OCI-LY3 (cell line): ENCODE results near the gene SURF6.

Experiments used
- H2AFZ ChIP-seq: fragments of 200-600, 300-600 bp; shearing (Covaris generic); 2 replicates; pipeline ENCODE4 v1.6.0; 2014; ENCODE audit warnings: antibody characterized with exemption, low read depth, low read length
- H3K27ac ChIP-seq: fragments of 200-600, 300-600 bp; sonication (generic); 2 replicates; pipeline ENCODE4 v1.5.1; 2014; ENCODE audit warnings: mild to moderate bottlenecking, low read length, moderate library complexity, mixed read lengths
- H3K27me3 ChIP-seq: fragments of 200-600, 300-600 bp; sonication (generic); 2 replicates; pipeline ENCODE4 v1.6.1; 2014; ENCODE audit warnings: low read depth, low read length, mixed read lengths
- H3K36me3 ChIP-seq: fragments of 200-600, 300-600 bp; sonication (generic); replicated peaks from 2 replicates; pipeline ENCODE3; 2014; ENCODE audit warnings: low read depth, low read length, mixed read lengths
- H3K4me1 ChIP-seq: fragments of 300-600, 200-600 bp; sonication (generic); 2 replicates; pipeline ENCODE4 v1.6.1; 2014; ENCODE audit warnings: low read length, mixed read lengths
- H3K4me2 ChIP-seq: fragments of 200-600, 300-600 bp; sonication (generic); 2 replicates; pipeline ENCODE4 v1.6.1; 2014; ENCODE audit warnings: low read length, mixed read lengths
- H3K4me3 ChIP-seq: fragments of 300-600, 200-600 bp; sonication (generic); 2 replicates; pipeline ENCODE4 v1.5.1; 2014; ENCODE audit warnings: antibody characterized with exemption, mild to moderate bottlenecking, low read length, moderate library complexity
- H3K79me2 ChIP-seq: fragments of 300-600, 200-600 bp; shearing (Covaris generic); 2 replicates; pipeline ENCODE4 v1.6.1; 2014; ENCODE audit warnings: mild to moderate bottlenecking, low read length, mixed read lengths
- H3K9ac ChIP-seq: fragments of 300-600, 200-600 bp; shearing (Covaris generic); 2 replicates; pipeline ENCODE4 v1.6.0; 2014; ENCODE audit warnings: mild to moderate bottlenecking, low read length, moderate library complexity
- H3K9me3 ChIP-seq: fragments of 200-600, 300-600 bp; shearing (Covaris generic); 2 replicates; pipeline ENCODE4 v1.6.1; 2014; ENCODE audit warnings: low read length, mixed read lengths; ENCODE audit not compliant: insufficient read depth
- H4K20me1 ChIP-seq: fragments of 200-600, 300-600 bp; sonication (generic); 2 replicates; pipeline ENCODE4 v1.6.1; 2016; ENCODE audit warnings: low read length, mixed read lengths; ENCODE audit not compliant: insufficient read depth
- CTCF ChIP-seq: fragments of 200-600, 300-600 bp; sonication (generic); IDR thresholded peaks from 2 replicates; pipeline ENCODE4 v1.5.1; 2014; ENCODE audit warnings: antibody characterized with exemption, low read length, low read depth
- EZH2phosphoT487 ChIP-seq: fragments of 200-600 bp; shearing (Covaris generic); IDR thresholded peaks from 2 replicates; pipeline ENCODE4 v1.6.1; 2018; ENCODE audit warnings: antibody characterized with exemption, mixed run types, low read depth

Gene SURF6

GRCh38 chr9:133360400-133361393 is 24.7 kb upstream of the SURF6 start:
- no peak overlapping the region for H3K4me2 ChIP-seq
- H2AFZ ChIP-seq: no peak overlapping the region
- no peak overlapping the region for H3K4me3 ChIP-seq
- H3K4me1 ChIP-seq: peaks cover 6% of the 10 kb centered on the region
- TF ChIP-seq EZH2phosphoT487 (no peak), CTCF (no peak)
- no peak overlapping the region for H3K9ac ChIP-seq
- H3K27ac ChIP-seq: no peak overlapping the region
- 0 out of 2 replicates have a peak, but pooled peaks cover 1% of the 10 kb centered on the region for H4K20me1 ChIP-seq
- no peaks in the 10 kb centered on the region for H3K9me3 ChIP-seq
- no peaks in the 10 kb centered on the region for H3K27me3 ChIP-seq
- peaks cover 20% of the 10 kb centered on the region for H3K79me2 ChIP-seq
- H3K36me3 ChIP-seq: peaks cover 51% of the 10 kb centered on the region

- H3K27me3 ChIP-seq: no peaks in the 10 kb centered on the region
- H4K20me1 ChIP-seq: no peaks in the 10 kb centered on the region
- TF ChIP-seq EZH2phosphoT487 (no peak), CTCF (0 out of 2 replicates have a peak, but pooled peaks have one; percentile 8)
- H3K4me2 ChIP-seq: no peak overlapping the region
- H3K9ac ChIP-seq: no peak overlapping the region
- no peak overlapping the region for H3K27ac ChIP-seq
- peaks cover 29% of the 10 kb centered on the region for H3K79me2 ChIP-seq
- H3K36me3 ChIP-seq: peaks cover 40% of the 10 kb centered on the region
- H3K4me1 ChIP-seq: peaks cover 16% of the 10 kb centered on the region
- H2AFZ ChIP-seq: no peak overlapping the region
- H3K9me3 ChIP-seq: no peaks in the 10 kb centered on the region
- no peak overlapping the region for H3K4me3 ChIP-seq
These were observed 23.6 kb upstream of the SURF6 start for GRCh38 chr9:133359399-133360175.

- TF ChIP-seq EZH2phosphoT487: no peak
- TF ChIP-seq CTCF: no peak
- Histone ChIP-seq H3K27ac (no peak overlapping the region), H3K27me3 (no peaks in the 10 kb centered on the region), H3K4me2 (peak overlapping the region; percentile 73), H2AFZ (no peak overlapping the region), H3K36me3 (peaks cover 28% of the 10 kb centered on the region), H3K9me3 (no peaks in the 10 kb centered on the region), H3K4me1 (peaks cover 16% of the 10 kb centered on the region), H4K20me1 (no peaks in the 10 kb centered on the region), H3K79me2 (peaks cover 30% of the 10 kb centered on the region), H3K9ac (no peak overlapping the region), H3K4me3 (no peak overlapping the region)
These were observed 21.7 kb upstream of the SURF6 start for GRCh38 chr9:133357656-133358055.
